Fibroblast of pulmonary artery (primary cell): ENCODE data around the gene HES2.
A peak's percentile ranks its signal among the peaks of the same experiment; 100 is the strongest.
"Not testable (repeated sequence)": the region's sequence is repeated elsewhere in the genome, so short reads cannot be mapped to it uniquely, and the experiment has no call there.

Experiments used
- DNase-seq: peaks from one replicate; pipeline ENCODE4 v3.0.0-alpha.2; 2010; ENCODE audit warnings: low read depth
- H3K4me3 ChIP-seq: replicated peaks from 2 replicates; pipeline ENCODE4 v1.5.1; 2011; ENCODE audit warnings: low read depth, mild to moderate bottlenecking, control low read depth, low read length, moderate library complexity
- CTCF ChIP-seq: IDR thresholded peaks from 2 replicates; pipeline ENCODE4 v1.5.1; 2011; ENCODE audit warnings: mild to moderate bottlenecking, control low read depth, low read length, inconsistent platforms; ENCODE audit errors: missing control alignments

The HES2 gene

DNA sequence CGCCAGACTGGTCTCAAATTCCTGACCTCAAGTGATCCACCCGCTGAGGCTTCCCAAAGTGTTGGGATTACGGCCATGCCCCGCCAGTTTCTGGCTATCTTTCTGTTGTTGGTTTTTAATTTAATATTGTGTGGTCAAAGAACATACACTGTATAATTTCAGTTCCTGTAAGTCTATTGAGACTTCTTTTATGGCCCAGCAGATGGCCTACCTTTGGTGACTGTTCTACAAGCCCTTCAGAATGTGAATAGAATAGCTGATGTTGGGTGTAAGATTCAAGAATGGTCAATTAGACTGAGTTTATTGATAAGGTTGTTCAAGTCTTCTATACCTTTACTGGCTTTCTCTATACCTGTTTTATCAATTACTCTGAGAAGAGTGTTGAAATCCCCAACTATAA is 10.7 kb downstream of the HES2 start:
- DNase-seq = no peak
- H3K4me3 ChIP-seq = no peak overlapping the region
- TF ChIP-seq CTCF = no peak

DNA sequence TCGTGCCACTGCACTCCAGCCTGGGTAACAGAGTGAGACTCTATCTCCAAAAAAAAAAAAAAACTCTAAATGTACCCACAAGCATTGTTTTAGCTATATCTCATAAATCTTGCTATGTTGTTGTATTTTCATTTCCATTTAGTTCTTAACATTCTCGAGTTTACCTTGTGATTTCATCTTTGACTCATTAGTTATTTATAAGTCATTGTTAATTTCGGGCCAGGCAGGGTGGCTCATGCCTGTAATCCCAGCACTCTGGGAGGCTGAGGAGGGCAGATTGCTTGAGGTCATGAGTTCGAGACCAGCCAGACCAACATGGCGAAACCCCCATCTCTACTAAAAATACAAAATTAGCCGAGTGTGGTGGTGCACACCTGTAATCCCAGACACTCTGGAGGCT is 11.7 kb downstream of the HES2 start:
- no peak for TF ChIP-seq CTCF
- no peak for DNase-seq
- H3K4me3 ChIP-seq = no peak overlapping the region

DNA sequence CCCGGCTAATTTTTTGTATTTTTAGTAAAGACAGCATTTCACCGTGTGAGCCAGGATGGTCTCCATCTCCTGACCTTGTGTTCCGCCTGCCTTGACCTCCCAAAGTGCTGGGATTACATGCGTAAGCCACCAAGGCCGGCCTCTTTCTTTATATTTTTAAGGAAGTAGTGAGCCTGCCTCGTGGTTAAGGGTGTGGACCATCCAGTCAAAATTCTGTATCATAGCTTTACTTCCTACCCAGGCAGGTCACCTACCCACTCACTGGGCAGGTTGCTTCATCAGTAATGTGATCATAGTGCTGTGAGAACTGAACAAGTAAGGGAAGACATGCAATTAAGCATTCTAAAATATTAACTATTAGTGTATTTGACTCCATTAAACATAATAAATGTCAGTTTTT is 18.0 kb downstream of the HES2 start:
- H3K4me3 ChIP-seq = no peak overlapping the region
- no peak for TF ChIP-seq CTCF
- no peak for DNase-seq

- no peak for DNase-seq
- no peak for TF ChIP-seq CTCF
- no peak overlapping the region for H3K4me3 ChIP-seq
Observed at GRCh38 chr1:6399294-6399693, 20.4 kb downstream of the HES2 start.

GRCh38 chr1:6397844-6398441 is 21.8 kb downstream of the HES2 start:
- H3K4me3 ChIP-seq = no peak overlapping the region
- TF ChIP-seq CTCF = no peak
- DNase-seq = no peak

- DNase-seq = no peak
- H3K4me3 ChIP-seq = no peak overlapping the region
- peak; percentile 11 for TF ChIP-seq CTCF
Observed at GRCh38 chr1:6396998-6397397, 22.7 kb downstream of the HES2 start.

DNA sequence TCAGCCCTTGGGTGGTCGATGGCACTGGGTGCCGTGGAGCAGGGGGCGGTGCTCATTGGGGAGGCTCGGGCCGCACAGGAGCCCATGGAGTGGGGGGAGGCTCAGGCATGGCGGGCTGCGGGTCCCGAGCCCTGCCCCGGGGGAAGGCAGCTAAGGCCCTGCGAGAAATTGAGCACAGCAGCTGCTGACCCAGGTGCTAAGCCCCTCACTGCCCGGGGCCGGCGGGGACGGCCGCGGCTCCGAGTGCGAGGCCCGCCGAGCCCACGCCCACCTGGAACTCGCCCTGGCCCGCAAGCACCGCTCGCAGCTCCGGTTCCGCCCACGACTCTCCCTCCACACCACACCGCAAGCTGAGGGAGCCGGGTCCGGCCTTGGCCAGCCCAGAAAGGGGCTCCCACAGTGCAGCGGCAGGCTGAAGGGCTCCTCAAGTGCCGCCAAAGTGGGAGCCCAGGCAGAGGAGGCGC is 23.9 kb downstream of the HES2 start:
- not testable (repeated sequence) for H3K4me3 ChIP-seq, DNase-seq

DNA sequence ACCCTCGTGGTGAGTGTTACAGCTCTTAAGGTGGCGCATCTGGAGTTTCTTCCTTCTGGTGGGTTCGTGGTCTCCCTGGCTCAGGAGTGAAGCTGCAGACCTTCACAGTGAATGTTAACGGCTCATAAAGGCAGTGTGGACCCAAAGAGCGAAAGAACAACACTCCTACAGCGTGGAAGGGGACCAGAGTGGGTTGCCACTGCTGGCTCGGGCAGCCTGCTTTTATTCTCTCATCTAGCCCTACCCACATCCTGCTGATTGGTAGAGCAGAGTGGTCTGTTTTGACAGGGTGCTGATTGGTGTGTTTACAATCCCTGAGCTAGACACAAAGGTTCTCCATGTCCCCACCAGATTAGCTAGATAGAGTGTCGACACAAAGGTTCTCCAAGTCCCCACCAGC is 24.6 kb downstream of the HES2 start:
- not testable (repeated sequence) for H3K4me3 ChIP-seq, DNase-seq
